AG09319 (cell line): ENCODE measurements around the gene CCDC106.

Experiments
- DNase-seq: peaks from one replicate; pipeline ENCODE4 v3.0.0-alpha.2; 2010; ENCODE audit warnings: low read depth; ENCODE audit errors: extremely low read depth
- CTCF ChIP-seq: IDR thresholded peaks from 2 replicates; pipeline ENCODE4 v1.5.1; 2011; ENCODE audit warnings: low read depth, mild to moderate bottlenecking, inconsistent platforms, low read length, moderate library complexity

Gene CCDC106

GRCh38 chr19:55670280-55671053, 22.5 kb downstream of the CCDC106 start:
- DNase-seq: no peak
- TF ChIP-seq CTCF: no peak

- no peak for DNase-seq
- no peak for TF ChIP-seq CTCF
These were observed 23.0 kb downstream of the CCDC106 start for GRCh38 chr19:55671054-55671378.

GRCh38 chr19:55672418-55672817, 24.4 kb downstream of the CCDC106 start:
- no peak for DNase-seq
- TF ChIP-seq CTCF: no peak

GRCh38 chr19:55673465-55673864, 25.5 kb downstream of the CCDC106 start:
- TF ChIP-seq CTCF: no peak

GRCh38 chr19:55673889-55674288, 25.9 kb downstream of the CCDC106 start:
- TF ChIP-seq CTCF: no peak

More at GRCh38 chr19:55673465-55673864, 25.5 kb downstream of the CCDC106 start:
- DNase-seq: no peak

GRCh38 chr19:55674459-55674840, 26.4 kb downstream of the CCDC106 start:
- no peak for TF ChIP-seq CTCF
- no peak for DNase-seq

More at GRCh38 chr19:55673889-55674288, 25.9 kb downstream of the CCDC106 start:
- no peak for DNase-seq

GRCh38 chr19:55674841-55675660, 27.0 kb downstream of the CCDC106 start, which contains the start of gene EPN1:
EPN1 (plus strand) TSS chr19:55675226; CDS start chr19:55678628, 3,402 bp downstream.
- peak; percentile 90 for DNase-seq
- no peak for TF ChIP-seq CTCF
